GM18511 (cell line): ENCODE data around the gene CDC6.

ENCODE experiments used
- ATAC-seq: cut with Tn5 transposase; IDR thresholded peaks from one replicate; pipeline ENCODE4 v1.9.1; 2021; ENCODE audit warnings: mild to moderate bottlenecking, moderate library complexity; ENCODE audit not compliant: unreplicated experiment

CDC6 gene

GRCh38 chr17:40350689-40351358 lies 63.1 kb downstream of the CDC6 start:
- no peak for ATAC-seq

DNA sequence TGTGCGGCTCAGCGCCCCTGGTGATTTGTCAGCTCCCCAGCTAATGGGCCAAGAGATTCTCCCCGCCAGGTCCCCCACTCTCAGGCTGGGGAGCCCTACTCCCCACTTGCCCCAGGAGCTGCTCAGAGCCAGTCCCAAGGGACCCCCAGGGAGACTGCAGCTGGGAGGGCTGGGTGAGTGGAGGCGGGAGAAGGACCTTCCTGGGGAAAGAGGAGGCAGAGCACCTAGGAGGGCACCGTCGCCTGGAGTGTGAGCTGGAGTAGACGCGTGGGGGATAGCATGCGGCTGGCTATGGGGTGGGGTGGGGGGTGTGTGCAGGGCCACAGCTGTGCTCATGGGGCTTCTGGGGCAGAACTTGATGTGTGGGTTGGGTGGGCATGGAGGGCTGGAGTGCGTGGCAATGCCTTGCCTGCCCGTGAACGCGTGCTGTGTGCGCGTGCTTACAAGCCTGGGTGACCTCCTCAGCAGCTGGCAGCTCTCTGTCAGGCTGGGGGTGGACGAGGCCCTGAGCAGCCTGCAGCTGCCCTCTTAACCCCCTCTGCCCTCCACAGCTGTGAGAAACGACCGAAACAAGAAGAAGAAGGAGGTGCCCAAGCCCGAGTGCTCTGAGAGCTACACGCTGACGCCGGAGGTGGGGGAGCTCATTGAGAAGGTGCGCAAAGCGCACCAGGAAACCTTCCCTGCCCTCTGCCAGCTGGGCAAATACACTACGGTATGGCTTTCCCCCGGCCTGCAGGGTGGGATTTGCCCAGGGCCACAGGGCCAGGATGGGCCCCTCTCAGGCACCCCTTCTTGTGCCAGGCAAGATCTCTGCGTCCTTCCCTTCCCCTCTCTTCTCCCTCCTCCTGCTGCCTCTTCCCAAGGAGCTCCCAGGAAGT lies 63.9 kb downstream of the CDC6 start:
- ATAC-seq, result no peak

- no peak for ATAC-seq
These were observed 64.6 kb downstream of the CDC6 start for GRCh38 chr17:40352237-40352778.

DNA sequence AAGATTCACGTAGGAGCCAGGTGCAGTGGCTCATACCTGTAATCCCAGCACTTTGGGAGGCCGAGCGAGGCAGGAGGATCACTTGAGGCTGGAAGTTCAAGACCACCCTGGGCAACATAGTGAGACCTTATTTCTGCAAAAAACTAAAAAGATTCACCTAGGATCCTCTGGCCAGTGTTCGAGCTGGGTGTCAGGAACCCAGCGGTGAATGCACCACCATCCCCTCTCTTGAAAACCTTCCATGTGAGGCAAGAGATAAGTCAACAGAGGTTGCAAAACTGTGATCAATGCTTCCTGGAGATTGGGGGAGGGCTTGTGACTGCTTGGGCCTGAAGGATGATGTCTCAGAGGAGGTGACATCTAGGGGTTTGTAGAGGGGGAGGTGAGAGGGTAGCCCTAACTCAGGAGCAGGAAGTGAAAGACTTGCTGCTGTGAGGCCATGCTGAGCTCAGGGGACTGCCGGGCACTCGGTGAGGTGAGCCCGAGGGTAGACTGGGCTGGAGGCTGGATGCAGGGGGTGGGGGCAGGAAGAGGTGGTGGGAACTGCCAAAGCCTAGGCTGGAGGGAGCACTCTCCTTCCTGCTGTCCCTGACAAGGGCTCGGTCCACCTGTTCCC lies 65.2 kb downstream of the CDC6 start:
- ATAC-seq, result no peak
